HG03565 (cell line): ENCODE results near the gene CADPS2.

Experiments
- ATAC-seq: cut with Tn5 transposase; IDR thresholded peaks from one replicate; pipeline ENCODE4 v1.9.1; 2021; ENCODE audit warnings: mild to moderate bottlenecking, moderate library complexity; ENCODE audit not compliant: unreplicated experiment

CADPS2 gene

DNA sequence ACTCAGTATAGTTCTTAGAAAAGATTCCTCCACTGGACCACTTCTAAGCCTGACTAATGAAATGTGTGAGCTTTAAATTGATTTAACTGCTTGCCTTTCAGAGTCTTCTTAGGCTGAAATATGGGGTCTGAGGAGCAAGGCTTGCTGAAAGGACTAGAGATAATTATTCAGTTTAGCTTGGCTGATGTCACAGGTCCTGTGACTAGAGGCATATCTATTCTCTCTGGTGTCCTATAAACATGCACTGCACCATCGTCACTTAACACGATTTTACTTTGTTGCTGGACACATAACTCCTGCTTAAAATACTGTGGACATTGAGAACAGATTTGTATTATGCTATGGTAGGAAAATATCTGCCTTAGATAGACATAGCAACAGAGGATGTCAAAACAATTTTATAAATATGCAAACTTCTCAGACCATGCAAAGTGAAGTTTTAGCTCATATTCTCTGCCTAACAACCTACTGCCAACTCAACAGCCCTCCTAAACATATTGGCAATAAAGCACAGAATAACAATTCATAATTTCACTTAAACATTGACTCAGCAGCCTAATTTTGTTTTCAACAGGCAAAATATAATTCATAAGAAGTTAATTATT is 267.6 kb downstream of the CADPS2 start:
- ATAC-seq: no peak

DNA sequence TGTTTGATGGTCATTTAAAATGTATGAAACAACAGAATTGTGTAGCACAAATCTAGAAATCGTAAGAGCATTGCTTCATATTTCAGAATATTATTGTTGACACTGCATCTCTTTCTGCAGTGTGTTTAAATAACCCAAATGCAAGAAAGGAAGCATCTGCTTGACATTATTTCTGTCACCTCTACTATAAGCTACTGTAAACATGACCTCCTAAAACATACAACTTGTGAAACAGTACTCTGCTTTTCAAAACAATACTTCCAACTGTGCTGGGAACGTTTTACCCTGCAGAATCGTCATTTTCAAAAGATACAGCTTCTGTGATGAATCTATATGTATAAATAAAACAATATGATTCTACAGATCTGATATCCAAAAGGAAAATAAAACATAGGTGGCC is 269.3 kb downstream of the CADPS2 start:
- ATAC-seq: no peak

DNA sequence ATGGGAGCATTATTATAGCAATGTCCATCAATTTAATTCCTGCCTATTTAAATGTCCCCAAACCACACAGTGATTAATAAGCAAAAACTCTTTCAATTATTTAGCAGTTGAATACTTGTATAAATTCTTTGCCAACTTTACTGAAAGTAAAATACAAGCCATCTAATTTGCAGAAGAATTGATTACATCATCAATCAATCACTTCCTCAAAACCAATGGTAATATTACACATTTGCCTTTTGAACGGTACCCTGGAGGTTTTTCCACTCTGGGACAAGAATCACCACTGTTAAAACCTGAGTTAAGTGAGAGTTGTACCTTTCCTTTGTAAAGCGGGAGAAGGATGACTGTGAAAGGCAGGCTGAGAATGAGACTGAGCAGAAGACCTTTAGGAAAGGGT is 280.3 kb downstream of the CADPS2 start:
- no peak for ATAC-seq

DNA sequence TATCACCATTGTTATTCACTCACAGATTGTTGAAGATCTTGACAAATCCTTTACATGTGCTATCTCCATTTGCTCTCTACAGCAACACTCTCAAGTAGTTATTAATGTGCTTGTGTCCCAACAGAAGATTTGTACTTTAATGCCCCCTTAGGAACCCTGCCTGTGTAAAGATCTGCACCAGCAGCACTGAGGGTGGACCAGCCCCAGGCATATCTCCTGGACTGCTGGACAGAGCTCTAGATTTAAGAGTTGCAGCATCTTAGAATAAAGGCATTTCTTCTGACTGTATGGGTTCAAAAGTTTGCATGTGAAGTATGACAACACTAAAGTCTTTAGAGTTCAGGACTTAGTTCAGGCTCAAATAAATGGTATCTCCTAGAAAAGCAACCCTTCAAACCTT is 282.0 kb downstream of the CADPS2 start:
- ATAC-seq: no peak

- ATAC-seq: no peak
Measured at GRCh38 chr7:122602800-122603199, 283.5 kb downstream of the CADPS2 start.

GRCh38 chr7:122600630-122601029 is 285.6 kb downstream of the CADPS2 start:
- ATAC-seq: no peak

- ATAC-seq: no peak
Measured at GRCh38 chr7:122600042-122600441, 286.2 kb downstream of the CADPS2 start.

GRCh38 chr7:122597277-122597676 is 289.0 kb downstream of the CADPS2 start:
- ATAC-seq: no peak

DNA sequence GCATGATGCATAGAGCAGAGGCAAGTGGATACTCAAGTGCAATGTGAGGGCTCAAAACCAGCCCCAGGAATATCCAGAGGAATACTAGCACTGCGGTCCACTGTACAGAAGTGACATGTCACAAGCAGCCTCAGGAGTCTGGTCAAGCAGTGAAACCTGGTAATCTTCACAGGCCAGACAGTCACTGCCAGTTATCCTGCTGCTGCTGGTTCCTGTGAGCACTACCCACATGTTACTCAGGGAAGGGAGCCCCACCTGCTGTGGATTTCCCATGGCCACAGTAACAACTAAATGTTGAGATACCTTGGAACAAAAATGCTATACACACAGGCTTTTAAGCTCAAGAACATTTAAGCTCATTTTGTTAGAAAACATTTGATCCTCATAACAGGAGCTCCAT is 290.4 kb downstream of the CADPS2 start:
- ATAC-seq: no peak

- no peak for ATAC-seq
Measured at GRCh38 chr7:122588621-122589020, 297.6 kb downstream of the CADPS2 start.

DNA sequence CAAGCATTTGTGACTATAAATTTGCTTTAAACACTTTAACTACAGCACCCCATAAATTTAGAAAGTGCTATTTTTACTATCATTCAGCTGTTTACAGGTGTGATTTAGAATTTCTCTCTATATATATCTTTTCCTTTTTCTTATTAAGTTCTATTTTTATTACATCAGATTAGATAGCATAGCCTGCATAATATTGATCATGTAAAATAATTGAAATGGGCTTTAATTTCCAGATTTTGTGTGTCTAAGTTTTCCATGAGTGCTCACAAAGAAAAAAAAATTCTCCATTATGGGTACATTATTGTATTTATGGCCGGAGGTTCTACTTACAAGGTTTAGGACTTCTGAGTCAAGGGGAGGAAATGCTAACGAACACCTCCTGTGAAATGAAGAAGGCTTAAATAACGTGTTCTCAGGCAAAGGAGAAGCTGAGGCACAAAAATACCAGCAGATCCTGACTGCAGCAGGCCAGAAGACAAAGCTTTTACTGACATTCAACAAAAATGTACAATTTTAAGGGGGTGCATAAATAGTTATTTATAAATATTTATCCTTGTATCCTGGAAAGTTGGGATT is 301.5 kb downstream of the CADPS2 start:
- no peak for ATAC-seq

DNA sequence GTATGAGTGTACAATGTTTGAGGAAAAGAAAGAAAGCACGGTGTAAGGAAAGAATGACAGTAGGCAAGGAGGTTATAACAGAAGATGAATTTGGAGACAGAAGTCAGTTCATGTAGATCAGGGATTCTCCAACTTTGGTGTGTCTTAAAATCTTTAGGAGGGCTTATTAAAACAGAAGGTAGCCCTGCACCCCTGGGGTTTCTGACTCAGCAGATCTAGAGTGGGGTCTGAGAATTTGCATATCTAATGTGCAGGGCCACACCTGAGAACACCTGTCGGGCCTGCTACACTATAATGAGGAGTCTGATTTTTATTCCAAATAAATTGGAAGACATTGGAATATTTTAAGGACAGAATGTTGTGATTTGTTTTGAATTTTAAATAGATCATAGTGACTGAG is 307.9 kb downstream of the CADPS2 start:
- no peak for ATAC-seq

DNA sequence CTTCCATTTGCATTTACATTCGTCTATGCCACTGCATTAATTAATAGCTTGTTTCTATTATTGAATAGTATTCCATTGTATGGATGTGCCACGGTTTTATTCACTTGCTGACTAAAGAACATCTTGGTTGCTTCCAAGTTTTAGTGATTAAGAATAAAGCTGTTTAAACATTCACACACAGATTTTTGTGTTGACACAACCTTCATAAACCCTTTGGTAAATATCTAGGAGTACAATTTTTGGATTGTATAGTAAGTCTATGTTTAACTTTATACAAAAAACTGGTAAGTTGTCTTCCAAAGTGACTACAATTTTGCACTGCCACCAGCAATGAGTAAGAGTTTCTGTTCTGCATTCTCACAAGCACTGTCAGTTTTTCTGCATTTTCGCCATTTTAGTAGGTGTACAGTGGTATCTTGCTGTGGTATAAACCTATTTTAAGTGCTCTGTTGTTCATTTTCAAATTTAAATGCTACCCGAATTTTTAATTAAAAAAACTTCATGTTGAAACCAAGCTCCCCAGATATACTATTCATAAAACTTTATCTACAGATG is 308.7 kb downstream of the CADPS2 start:
- ATAC-seq: no peak

DNA sequence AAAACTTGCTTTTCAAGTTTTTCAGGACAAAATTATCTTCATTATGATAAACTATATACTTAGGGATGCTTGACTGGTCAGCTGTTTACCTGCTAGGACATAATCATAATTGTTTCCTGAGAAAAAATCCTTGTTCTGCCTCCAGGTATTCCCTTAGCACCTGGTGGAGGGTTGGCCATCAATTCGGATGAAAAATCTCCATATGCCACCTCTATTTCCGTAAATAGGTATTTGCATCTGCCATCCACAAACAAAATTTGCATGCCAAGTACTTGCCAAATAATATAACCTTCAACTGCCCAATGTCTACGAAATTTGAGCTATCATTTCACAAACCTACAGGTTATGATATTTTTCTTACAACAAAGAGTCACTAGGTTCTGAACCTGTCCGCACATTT is 313.6 kb downstream of the CADPS2 start:
- no peak for ATAC-seq

DNA sequence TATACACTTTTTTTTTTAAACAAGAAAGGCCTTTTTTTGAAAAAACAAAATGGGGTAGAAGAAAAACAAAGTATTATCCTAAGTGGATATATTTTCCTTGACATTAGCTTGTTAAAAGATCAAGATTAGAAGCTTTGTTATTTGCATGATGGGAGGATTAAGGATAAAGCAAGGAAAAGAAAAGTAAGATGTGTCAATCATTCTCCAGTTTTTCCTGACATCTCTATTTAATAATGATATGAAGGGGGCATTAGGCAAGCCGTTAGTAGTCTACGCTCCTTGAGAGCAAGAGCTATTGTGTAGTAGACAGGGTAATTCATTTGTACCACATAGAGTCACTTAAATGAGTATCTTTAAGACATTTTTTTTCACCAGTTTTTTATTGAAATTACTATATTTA is 324.9 kb downstream of the CADPS2 start:
- ATAC-seq: no peak

DNA sequence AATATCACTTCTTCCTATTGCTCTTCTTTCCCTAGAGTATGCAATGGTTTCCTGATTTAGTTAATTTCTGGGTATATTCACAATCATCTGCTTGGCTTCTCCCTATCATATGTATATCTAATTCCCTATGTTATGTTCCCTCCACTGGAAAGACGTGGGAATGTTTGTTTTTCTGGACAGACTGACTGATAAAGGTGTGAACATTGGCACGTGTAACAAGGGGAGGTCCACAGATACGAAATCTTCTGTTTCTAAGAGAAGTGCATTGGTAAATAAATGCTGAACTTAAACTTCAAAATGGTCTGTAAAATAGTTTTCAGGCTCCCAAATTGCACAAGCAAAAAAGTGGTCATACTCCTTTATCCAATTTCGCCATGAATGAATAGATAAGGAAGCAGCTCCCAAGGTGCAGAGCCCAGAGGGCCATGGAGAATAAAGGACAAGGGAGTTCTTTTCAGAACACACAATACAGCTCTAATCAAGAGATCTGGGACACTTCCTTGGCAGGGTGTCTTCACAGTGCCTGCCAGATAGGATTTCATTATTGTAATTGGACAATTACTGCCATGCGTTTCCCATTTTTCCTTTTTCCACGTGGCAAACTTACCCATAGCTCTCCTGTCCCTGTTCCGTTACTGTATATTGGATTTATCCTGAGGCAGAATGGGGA is 329.3 kb downstream of the CADPS2 start:
- no peak for ATAC-seq

DNA sequence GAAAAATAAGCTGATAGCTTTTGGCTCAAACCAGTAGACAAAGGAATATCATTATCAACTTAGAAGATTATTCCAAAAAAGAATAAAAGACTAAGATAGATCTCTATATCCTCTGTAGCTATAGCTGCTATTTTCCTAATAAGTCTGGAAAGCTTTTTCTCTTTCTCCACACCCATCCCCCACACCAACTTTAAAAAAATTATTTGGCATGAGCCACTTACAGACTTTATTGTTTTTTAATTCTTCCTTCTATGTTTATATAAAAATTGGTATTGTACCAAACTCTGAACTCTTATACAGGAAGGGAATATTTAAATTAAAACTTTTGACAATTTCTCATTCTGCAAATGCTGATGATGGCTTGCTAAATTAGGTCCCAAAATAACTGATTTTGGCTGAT is 330.0 kb downstream of the CADPS2 start:
- ATAC-seq: no peak

GRCh38 chr7:122553761-122554160 is 332.5 kb downstream of the CADPS2 start:
- ATAC-seq: no peak

- ATAC-seq: no peak
Measured at GRCh38 chr7:122552769-122553168, 333.5 kb downstream of the CADPS2 start.

- ATAC-seq: no peak
Measured at GRCh38 chr7:122550545-122550944, 335.7 kb downstream of the CADPS2 start.

- no peak for ATAC-seq
Measured at GRCh38 chr7:122549578-122549977, 336.7 kb downstream of the CADPS2 start.

DNA sequence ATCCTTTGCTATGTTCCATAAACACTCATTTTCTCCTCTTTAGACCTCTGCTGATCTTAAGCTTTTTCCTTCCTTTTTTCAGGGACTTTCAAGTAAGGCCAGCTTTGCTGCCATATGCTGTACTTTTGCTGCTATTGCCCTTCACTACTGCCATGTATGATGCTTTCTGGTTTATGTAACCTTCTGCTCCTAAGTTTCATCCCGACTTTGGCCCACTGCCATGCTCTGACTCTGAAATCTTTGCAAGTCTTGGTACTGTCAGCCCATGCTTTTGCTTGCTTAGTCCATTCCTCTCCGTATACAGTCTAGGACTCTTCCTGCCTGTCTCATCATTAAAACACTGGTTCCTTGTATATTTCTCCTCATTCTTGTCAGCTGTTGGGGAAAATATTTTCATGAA is 339.8 kb downstream of the CADPS2 start:
- ATAC-seq: no peak
